RKO (cell line): ENCODE measurements around the gene EGLN3.

Experiments used
- DNase-seq: peaks from one replicate; pipeline ENCODE4 v3.0.0-alpha.2; 2016; ENCODE audit warnings: low spot score

EGLN3 gene

DNA sequence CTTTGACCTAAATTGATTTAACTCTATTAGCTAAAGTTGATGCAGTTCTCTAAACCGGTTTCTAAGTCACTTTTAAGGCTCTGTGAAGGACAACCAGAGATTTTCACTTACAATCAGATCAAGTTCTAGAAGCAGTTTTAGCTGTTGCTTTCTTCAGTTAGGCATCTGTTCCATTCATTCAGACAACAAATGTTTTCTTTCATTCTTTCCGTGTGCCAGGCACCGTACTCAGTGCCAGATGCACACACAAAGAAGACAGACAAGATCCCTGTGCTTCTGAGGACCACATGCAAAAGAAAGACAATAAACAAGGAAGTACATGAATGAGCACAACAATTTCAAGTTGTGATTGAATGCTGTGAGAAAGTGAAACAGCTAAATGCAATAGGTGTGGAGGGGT lies 11.1 kb upstream of the EGLN3 start:
- no peak for DNase-seq

GRCh38 chr14:33959692-33960151 lies 8.8 kb upstream of the EGLN3 start:
- no peak for DNase-seq

- no peak for DNase-seq
Measured at GRCh38 chr14:33958605-33959226, 7.8 kb upstream of the EGLN3 start.

- DNase-seq, result no peak
Measured at GRCh38 chr14:33957993-33958392, 7.1 kb upstream of the EGLN3 start.

DNA sequence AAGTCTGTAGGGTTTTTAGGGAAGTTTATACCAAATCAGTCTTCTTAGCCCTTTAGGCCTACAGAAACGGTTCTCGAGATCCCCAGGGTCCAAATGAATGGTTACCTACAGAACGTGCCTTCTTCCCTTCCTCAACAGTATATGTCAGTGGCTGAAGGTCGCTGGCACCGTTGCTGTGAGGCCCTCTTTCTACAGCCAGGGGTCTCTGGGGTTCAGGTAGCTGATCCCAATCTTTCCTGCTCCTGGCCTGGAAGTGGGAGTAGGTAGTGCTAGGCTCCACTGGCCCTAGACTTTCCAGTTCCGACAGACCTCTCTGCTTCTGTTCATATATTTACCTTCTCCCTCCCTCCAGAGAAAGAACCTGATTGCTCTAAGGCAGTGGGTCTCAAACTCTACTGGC lies 6.4 kb upstream of the EGLN3 start:
- no peak for DNase-seq

- DNase-seq, result no peak
Measured at GRCh38 chr14:33956640-33957039, 5.8 kb upstream of the EGLN3 start.

DNA sequence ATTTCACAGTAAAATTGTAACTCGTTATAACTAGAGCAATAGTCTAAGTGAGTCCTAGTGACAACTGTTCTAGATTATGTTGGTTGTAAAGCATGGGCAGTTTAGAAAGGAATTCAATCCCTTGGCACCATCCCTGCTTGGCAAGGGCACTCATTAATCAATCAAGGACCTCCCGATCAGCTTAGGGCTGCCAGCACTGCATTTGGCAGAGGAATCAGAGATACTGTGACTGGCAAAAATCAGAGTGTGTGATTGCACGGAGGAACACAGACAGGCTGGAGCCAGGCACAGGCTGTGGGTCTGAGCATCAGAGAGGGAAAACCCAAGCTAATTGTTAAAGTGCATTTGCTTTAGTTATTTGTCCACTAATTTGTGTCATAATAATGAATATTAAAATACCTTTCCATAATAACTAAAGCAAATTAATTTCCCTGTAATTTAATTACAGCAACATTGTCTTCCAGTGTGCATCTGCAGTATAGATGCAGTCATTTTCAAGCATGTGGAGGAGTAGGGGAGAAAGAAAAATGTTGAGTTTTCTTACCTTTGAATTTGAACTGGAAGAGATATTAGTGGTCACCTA lies 3.2 kb upstream of the EGLN3 start:
- DNase-seq, result no peak

- no peak for DNase-seq
Measured at GRCh38 chr14:33952541-33952940, 1.7 kb upstream of the EGLN3 start.

GRCh38 chr14:33951183-33951840 lies 438 bp upstream of the EGLN3 start:
- DNase-seq, result no peak

DNA sequence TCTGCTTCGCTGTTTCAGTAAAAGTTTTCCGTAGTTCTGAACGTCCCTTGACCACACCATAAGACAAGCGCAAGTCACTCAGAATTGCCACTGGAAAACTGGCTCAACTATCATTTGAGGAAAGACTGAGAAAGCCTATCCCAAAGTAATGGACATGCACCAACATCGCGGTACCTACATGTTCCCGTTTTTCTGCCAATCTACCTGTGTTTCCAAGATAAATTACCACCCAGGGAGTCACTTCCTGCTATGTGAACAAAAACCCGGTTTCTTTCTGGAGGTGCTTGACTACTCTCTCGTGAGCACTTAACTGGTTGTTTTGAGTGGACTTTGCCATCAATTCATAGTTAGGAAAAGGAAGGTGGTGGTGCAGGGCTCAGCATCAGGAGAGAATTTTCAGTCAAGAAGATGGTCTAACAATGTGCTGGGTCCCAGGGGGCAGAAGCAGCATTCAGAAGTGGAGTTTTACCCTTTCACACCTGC lies 1.4 kb downstream of the EGLN3 start:
- DNase-seq, result no peak

GRCh38 chr14:33948869-33949408 lies 1.9 kb downstream of the EGLN3 start:
- no peak for DNase-seq

DNA sequence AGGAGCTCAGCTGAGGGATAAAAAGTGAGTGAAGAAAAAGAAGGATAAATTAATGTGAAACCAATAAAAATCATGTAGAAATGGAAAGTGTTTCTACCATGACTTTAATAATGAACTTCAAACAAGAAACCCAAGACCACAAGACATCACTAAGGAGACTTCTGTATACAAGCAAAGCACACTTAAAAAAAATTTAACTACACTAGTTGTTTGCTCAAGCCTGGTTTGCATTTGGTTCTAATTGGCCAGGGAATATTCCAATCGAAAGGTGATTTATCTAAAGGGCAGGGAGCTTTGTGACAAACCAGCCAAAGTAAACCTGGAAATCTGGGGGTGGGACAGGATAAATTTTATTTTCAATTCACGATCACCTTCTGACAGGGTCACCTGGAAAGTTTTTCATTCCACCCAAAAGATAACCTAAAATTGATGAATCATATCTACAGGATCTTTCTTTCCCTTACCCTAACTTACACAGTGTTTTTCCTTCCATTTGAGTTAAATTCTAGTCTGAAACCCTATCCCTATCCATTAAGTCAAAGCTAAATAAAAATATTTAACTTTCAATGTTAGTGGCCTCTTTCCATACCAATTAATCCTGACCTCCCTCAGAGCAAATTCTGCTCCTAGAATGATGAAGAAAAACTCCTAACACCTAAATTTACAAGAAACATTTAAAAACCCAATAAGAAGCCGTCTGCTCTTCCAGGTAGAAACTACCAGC lies 2.6 kb downstream of the EGLN3 start:
- no peak for DNase-seq

- no peak for DNase-seq
Measured at GRCh38 chr14:33946679-33947476, 4.0 kb downstream of the EGLN3 start.

GRCh38 chr14:33945210-33946088 lies 5.4 kb downstream of the EGLN3 start:
- DNase-seq, result no peak

- no peak for DNase-seq
Measured at GRCh38 chr14:33943096-33943883, 7.6 kb downstream of the EGLN3 start.

DNA sequence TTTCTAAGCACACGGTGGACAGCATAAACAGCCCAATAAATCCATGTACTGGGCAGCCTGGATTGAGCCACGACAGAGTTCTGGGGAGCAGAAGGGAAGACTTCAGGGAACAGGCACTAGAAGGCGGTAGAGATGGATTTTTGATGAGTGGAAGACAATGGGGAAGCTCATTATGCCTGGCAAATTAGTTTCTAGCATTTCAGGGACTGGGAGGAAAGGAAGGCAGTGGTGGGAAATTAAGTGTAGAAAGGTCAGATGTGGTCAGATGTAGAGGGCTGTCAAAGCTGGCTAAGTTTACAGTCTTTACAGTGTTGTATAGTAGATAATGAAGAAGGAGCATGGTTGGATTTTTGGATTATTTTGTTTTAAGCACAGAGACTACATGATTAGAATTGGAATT lies 9.2 kb downstream of the EGLN3 start:
- DNase-seq, result no peak

GRCh38 chr14:33940561-33941011 lies 10.3 kb downstream of the EGLN3 start:
- no peak for DNase-seq

- DNase-seq, result no peak
Measured at GRCh38 chr14:33938131-33938949, 12.5 kb downstream of the EGLN3 start.

DNA sequence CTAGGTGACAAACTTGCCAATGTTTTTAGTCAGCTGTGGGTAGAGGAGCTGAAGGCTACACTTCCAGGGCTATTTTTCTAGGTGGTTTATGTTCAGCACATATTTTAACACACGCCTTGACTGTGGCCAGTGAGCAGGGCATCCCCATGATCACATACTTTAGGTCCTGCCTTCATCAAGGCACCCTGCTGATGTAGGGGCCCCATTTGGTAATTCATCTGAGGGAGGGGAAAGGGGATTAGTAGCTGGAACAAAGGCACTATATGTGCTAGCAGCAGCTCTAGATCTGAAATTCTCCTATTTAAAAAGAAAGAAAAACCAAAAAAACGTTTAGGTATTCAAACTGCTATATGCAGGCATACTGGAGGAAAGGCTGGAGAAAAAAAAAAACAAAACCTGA lies 14.5 kb downstream of the EGLN3 start:
- DNase-seq, result no peak
